HG03439 (cell line): ENCODE data around the gene ZNF536.
"Not testable (repeated sequence)": the region's sequence is repeated elsewhere in the genome, so short reads cannot be mapped to it uniquely, and the experiment has no call there.

Source experiments
- ATAC-seq: cut with Tn5 transposase; IDR thresholded peaks from one replicate; pipeline ENCODE4 v1.9.1; 2021; ENCODE audit warnings: mild to moderate bottlenecking, moderate library complexity; ENCODE audit not compliant: unreplicated experiment

Gene ZNF536

DNA sequence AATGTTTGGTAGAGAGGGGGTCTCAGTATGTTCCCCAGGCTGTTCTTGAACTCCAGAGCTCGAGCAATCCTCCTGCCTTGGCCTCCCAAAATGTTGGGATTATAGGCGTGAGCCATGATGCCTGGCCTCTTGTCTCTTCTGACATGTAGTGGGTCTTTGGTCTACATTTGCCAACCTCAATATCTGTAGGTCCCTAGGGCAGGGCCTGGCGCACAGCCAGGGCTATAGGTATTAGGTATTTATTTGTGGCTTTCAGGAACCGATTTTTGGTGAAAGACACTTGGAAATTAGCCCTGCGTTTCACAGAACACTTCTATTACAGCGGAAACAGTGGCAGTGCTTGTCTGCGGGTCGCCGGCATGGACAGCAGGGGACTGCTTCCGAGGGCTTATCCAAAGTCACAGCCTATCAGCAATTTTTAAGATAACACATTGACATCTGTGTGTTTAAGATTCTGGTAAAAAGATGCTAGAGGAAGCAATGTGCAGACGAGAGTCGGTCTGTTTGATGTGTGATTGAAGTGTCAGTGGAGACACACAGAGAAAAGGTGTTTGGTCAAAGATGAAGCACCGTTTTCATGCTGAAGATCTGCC is 14.5 kb downstream of the ZNF536 start:
- no peak for ATAC-seq

DNA sequence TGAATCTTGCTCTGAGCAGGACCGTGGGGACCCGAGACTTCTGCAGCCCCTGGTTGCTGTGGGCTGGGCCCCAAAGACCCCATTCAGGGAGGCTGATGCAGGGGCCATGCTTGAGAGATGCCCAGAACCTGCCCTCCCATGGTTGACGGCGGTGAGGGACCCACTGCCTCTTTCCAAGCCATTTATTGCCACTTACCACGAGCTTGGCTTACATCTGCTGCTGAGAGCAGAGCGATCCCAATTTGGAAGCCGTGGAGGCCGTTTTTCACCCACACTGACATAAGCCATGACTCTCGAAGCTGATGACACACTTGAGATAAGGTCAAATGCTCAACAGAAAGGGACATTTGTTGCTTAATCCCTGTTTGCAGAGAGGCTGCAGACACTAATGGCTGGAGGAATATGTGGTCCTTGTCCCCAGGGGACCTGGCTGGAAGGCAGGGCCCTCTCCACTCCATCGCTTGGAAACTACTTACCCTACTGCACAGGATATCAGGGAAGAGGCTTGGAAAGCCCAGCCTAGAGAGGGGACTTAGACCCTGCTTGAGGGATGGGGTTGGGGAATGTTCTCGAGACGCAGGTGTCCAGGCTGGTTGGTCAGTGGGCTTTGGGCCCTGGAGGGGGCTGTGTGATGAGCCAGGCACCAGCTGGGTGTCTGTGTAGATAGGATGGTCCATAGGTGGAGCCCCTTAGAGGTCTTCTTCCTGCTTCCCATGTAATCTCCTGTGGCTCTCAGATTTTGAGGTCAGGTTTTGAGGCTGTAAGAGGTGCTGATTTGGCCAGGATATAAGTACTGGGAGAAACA is 15.3 kb downstream of the ZNF536 start:
- ATAC-seq = no peak

DNA sequence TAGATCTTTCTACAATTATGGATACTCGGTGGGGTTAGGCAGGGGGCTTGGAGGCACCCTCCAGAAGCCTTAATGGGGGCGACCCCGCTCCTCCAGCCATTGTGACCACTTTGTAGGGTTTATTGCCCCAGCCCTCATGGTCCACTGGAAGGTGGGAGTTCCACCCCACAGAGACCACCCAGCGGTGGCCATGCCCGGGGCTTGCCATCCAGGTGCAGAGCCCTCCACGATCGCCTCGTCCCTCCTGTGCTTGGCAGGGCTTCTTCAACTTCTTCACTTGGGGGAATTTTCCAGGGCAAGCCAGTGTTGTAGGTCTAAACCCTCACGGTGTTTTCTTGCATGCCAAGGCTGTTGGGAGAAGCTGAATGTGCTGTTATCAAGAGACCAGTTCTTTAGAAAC is 16.1 kb downstream of the ZNF536 start:
- ATAC-seq = no peak

DNA sequence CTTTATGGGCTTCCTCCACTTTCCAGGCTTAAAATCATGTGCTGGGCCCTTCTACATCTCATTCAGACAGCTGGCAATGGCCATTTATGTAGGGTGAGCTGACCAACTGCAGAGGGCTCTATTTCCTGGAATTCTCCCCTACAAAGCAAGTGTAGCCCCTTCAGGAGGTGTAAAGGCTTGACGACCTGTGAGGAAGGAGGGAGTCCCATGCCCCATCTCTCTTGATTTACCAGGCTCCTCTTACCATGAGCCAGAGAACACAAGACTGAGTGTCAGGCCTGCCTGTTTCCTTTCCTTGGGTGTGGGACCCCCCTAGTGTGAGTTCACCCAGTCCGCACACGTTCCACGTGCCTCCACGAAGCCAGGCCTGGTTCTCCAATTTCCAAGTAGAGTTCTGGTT is 16.6 kb downstream of the ZNF536 start:
- ATAC-seq = no peak

DNA sequence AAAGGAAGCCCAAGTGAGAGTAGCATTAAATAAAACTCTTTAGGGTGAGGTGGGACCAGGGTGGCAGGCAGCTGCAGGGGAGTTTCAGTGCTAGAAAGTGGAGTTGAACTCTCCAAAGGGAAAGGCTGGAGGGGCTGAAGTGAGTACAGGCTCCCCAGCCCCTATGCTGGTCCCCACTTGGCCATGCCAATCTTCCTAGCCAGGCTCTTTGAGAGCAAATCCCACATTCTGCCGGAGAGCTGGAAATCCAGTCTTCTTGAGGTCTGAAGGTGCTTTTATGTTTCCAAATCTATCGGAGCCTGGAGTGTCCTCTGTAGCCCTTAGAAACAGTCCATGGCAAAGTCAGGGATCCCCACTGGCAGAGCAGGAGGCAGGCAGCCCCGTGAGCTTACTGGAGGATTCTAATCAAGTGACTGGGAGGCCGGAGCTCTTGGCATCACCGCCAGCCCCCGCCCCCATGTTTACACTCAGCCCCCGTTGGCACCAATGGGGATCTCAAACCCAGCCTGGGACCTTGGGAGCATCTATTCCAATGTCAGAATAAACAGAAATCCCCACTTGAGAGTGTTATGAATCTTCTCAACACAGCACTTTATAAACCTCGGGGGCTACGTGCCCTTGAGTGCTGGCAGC is 18.3 kb downstream of the ZNF536 start:
- ATAC-seq = no peak

DNA sequence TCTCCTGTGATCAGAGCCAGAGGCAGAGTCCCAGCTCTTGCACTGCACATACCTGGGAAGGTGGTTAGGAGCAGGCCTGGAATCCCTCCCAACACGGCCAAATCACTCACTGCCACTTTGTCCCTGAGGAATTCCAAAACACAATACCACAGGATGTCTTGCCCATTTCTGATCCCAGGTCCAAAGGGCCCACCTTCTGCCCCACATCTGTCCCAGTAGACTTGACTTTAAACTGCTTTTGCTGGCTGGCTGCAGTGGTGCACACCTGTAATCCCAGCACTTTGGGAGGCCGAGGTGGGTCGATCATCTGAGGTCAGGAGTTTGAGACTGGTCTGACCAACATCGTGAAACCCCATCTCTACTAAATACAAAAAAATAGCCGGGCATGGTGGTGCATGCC is 18.9 kb downstream of the ZNF536 start:
- ATAC-seq = no peak

DNA sequence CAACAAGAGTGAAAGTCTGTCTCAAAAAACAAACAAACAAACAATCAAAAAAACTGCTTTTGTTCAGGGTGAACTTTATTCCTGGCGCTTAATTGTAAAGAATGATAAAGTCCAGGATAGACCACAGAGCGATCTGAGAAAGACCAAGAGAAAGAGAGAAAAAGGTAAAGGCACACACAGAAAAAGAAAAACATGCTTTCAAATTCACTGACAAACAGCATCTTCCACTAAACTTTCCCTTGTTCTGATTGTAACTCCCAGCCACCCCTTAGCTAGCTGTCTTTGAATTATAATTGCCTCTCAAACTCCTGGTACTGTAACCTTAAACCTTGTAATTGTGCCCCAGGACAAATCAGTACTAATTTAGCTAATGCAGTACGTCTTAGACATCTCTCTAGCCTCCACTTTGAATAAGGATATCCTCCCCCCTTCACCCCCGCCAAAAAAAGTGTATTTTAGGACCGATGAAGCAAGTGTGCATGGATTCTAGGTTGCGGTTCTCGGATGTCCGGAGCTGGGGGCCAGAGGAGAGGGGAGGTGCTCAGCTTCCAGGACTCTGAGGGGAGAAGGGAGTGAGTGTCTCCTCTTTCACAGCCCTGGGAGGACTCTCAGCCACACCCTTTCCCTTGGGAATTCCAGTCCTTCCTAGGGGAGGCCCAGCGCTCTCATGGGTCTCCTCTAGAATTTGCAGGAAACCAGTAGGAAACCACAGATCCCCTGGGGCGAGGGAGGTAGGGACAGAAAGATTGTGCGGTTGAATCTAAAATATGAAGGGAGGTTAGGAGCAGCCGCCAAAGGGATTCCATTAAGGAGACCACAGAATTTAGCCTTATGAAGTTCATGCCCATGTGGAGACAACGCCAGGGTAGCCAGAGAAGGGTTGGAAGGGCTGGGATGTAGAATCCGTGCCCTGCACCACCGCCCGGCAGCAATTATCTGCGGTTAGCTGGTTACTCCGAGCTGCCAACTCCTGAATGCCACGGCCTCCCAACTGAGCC is 19.7 kb downstream of the ZNF536 start:
- no peak for ATAC-seq

DNA sequence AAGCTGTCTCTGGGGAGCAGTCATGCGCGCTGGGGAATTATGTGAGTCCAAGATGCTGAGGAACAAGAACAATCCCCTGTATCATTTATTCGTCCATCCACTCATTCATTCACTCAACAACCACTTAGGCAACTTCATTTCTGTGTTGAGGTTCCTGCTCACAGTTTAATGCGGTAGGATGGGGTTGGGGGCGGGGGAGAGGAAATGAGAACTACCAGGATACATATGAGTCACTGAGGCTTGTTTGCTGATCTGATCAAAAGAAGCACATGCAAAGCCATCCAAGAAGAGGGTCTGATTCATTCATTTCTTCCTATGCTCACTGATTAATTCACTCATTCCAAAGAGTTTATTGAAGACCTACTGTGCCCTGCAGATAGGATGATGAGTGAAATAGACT is 20.9 kb downstream of the ZNF536 start:
- no peak for ATAC-seq

DNA sequence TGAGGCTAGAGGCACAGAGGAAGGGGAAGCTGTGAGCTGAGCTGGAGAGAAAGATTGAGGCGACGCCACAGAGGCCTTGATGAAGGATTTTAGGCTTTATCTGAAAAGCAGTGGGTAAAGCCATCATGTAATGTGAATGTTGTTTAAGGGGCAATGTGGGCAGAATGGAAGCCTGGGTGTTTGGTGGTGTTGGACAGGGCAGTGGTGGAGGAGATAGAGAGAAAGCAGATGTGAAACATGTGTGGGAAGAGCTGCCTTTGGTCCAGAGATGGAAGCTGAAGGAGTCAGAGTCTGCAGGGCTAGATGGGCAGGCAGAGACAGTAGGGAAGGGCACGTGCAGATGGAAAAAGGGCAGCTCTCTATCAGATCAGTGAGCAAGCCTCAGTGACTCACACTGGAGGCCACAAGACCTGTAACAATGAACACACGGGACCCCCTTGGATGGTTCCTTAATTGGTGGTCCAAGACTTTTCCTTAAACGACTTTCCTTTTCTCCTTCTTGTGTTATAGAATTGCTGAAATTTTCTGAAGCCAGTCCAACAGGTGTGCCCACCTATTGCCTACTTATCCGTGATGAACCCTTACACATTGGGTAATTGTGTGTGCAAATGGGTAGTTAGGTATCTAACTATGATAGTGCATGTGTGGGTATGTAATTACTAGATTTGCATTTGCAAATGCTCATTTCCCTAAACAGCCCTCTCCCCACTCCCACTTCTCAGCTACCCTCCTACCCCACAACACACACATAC is 21.7 kb downstream of the ZNF536 start:
- ATAC-seq = no peak

DNA sequence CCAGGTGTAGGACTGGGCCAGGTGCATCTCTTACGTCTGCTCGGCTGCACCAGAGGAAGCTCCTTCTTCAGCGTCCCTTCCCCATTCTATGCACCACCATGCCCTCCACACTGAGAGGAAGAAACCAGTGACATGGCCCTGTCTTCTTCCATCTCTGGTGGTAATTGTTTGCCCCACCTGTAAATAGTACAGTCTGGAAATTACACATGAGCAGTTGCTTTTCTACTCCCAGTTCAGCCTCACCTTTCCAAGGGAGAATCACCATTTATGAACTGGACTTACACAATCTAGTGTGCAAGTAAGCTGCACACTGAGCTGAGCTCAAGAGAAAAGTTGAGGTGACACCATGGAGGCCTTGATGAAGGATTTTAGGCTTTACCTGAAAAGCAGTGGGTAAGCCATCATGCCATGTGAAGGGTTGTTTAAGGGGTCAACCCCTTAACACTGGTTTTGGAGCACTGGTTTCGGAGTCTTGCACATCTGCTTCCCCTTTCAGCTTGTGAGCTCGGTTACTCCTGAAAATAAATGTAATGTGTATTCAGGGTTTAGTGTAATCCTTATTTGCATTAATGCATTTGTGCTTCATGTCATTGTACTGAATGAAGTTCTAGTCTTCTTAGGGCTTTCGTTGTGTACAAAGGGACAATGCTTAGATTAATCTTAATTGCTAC is 22.4 kb downstream of the ZNF536 start:
- no peak for ATAC-seq

DNA sequence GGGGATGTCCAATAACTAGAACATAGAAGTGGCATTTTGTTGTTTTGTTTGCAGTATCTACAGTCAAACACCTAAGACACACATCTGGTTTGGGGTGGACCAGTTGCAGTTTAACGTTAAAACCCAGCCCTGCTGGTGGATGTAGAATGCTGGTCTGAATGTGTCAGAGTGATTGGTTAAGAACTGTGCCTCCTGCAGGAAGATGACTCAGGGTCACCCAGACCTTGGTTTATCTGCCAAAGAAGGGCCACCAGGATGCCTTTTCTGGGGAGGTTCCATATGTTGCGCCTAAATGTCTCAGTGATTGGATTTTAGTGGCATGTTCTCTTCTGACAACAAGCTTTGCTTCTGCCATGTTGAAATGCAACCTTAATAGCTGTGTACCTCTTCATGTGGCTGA is 23.1 kb downstream of the ZNF536 start:
- ATAC-seq = no peak

DNA sequence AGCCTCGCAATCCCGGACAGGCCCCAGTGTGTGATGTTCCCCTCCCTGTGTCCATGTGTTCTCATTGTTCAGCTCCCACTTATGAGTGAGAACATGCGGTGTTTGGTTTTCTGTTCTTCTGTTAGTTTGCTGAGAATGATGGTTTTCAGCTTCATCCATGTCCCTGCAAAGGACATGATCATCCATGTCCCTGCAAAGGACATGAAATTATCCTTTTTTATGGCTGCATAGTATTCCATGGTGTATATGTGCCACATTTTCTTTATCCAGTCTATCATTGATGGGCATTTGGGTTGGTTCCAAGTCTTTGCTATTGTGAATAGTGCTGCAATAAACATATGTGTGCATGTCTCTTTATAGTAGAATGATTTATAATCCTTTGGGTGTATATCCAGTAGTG is 26.4 kb downstream of the ZNF536 start:
- not testable (repeated sequence) for ATAC-seq

DNA sequence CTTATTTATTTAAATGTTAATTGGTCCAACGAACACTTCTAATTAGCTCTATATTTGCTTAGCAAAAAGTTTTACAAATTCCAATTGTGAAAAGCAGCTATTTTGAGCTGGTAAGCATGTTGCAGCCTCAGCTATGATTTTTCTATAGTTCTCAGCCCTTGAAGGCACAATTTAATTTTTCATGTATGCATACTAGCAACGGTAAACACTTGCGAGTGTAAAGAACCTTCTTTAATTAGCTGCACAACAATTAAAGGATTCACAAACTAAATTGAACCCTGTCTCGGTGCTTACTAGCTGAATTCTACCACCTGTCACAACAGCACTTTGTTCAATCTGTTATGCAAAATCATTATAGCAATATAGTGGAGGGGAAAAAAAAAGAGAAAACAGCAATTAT is 29.8 kb downstream of the ZNF536 start:
- no peak for ATAC-seq

DNA sequence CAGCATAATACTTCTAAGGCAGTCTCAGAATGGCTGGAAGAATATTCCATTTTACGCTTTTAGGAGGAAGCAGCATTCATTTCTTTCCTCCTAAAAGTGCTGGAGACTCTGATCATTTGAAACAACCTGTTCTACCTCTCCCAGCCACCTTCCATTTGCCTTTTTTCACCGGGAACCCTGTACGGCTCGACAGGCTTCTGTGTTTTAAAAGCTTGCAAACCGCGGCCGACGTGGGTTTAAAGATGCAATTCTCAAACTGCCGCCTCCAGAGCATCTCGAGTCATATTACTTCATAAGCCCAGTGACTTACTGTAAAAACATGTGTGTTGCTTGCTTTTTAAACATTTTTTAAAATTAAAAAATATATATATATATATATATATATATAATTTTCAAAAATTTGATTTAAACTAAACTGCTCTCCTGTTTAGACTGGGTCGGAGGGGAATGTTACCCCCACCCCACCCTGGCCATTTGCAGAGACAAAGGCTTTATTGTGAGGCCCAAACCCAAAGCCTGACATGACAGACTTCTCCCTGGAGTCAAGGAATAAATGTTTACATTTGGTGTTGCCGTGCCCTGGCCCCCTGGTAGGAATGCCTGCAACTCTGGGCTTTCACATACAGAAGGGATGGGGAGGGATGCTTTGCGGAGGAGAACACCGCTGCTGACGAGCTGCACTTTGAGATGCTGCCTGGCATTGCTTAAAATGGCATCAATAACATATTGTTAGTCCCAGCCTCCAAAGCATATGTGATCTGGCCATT is 30.4 kb downstream of the ZNF536 start:
- no peak for ATAC-seq

DNA sequence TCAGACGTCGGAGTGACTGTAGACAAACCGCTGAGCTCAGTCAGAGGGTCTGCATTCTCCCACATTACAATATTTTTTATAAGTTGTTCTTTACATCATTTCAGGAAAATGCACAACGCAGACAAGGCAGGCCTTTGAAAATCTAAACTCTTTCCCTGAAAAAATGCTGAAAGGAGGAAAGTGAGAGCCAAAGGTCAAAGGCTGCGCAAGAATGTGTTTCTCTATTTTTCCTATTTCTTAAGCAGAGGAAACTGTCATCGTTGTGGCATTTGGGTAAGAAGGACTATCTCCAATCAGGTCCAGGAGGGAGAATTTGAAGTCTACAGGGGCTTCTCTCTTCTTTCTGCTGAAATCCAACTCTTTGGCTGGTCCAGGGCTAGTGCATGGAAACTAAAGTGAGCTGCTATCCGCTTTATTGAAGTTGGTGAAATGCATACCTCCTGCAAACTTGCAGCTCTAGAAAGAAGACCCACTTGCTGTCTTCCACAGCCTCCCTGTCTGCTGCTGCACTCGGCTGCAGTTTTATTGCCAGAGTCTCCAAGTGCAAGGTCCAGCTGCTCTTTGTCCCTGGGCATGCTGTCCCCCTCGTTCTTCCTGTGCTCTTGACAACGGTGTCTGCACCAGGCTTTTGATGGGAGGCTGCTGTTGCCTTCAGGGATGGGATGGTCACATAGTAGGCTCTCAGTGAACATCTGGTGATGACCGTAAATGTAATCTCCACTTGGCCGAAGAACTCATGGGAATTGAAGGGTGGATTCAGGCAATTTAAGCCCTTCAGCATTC is 31.2 kb downstream of the ZNF536 start:
- no peak for ATAC-seq

DNA sequence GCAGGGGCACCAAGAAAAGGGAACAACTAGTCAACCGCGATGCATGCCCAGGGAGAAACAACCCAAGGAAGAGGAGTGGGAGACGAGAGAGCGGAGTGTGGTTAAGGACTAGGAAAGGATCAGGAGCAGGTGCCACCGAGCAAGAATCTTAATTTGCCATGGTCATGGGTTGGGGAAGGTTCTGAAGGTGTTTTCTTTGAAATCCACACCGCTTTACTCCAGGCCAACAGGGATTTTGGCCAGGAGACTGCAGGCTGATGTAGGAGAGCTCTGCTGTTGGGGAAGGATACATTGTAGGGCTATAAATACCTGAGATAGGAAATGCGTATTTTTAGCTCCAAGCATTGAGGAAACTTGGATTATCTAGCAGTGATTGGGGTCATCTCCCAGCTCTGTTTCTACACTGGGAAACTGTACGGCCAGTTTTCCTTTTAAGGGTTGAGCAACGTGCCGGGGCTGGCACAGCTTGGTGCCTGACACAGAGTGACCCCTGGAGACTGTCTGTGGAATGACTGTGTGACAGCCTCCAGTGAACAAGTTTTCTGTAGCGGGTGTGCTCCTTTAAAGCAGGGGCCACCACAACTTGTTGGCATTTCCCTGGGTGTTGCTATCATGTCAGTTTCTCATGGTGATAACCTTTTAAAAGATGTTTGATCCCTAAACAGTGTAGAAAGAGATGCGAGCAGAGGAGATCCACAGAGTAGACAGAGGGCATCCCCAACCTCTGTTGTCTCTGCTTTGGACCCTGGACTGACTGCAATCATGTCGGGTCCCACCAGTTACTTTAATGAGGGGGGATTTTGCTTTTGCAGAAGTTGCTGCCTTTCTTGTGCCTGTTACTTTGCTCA is 34.3 kb downstream of the ZNF536 start:
- no peak for ATAC-seq

DNA sequence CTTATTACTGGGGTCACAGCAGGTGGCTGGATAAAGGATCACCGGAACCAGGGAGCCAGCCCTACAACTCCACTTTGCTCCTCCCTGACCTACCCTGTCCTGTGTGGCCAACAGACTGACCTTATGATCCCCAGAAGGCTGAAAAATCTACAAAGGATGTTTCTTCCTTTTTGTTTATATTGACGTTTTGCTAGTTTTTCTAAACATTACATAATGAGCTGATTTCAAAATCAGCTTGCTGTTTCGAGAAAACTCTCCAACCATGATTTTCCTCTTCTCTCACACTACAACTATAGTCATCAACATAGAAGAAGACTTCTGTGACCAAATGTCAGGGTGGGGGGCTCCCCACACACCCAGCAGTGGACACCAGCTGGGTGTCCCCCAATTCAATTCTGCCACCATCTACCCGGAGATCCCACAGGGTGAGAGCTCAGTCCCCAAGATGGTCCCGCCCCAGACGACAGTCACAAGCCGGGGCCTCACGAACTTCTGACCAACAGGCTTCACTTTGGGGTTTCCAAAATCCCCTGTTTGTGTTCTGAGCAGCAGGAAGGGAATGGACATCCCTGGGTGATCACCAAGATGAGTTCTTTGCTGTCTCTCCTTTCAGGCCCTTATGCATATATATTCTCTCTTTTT is 35.0 kb downstream of the ZNF536 start:
- no peak for ATAC-seq
